HepG2 (cell line): ENCODE results near the gene BPIFB2. TPM values are rescaled to one million over a fixed set of nuclear protein-coding genes. Genes with fewer than 3 reads are reported as not detected.

Source experiments
- BRD4 ChIP-seq: sonication (generic); formaldehyde crosslinking; IDR thresholded peaks from 2 replicates; pipeline ENCODE4 v1.4.0; 2020; ENCODE audit warnings: missing genetic modification reagents
- FOSL1 ChIP-seq: sonication (generic); formaldehyde crosslinking; IDR thresholded peaks from 2 replicates; pipeline ENCODE4 v1.9.0; 2021; ENCODE audit warnings: missing genetic modification reagents, borderline replicate concordance
- GFI1 ChIP-seq: sonication (generic); formaldehyde crosslinking; IDR thresholded peaks from 2 replicates; pipeline ENCODE4 v1.5.0; 2020; ENCODE audit warnings: missing genetic modification reagents, mild to moderate bottlenecking, borderline replicate concordance
- IRX3 ChIP-seq: sonication (generic); formaldehyde crosslinking; IDR thresholded peaks from 2 replicates; pipeline ENCODE4 v1.8.1; 2023; ENCODE audit warnings: mild to moderate bottlenecking, low read depth, missing genetic modification reagents, borderline replicate concordance
- NKX3-1 ChIP-seq: sonication (generic); formaldehyde crosslinking; IDR thresholded peaks from 2 replicates; pipeline ENCODE4 v1.5.0; 2020; ENCODE audit warnings: missing genetic modification reagents
- U2AF1 ChIP-seq: fragments of 200-400 bp; formaldehyde crosslinking; optimal IDR thresholded peaks from 2 replicates; pipeline ENCODE3; 2017; ENCODE audit warnings: mild to moderate bottlenecking, low read depth, low read length
- ZEB1 ChIP-seq: IDR thresholded peaks from 2 replicates; pipeline ENCODE4 v1.6.1; 2012; ENCODE audit warnings: mild to moderate bottlenecking, low read depth, inconsistent platforms; ENCODE audit not compliant: insufficient replicate concordance
- ZFY ChIP-seq: sonication (generic); formaldehyde crosslinking; IDR thresholded peaks from 2 replicates; pipeline ENCODE4 v1.4.0; 2020; ENCODE audit warnings: missing genetic modification reagents
- ZNF607 ChIP-seq: sonication (generic); formaldehyde crosslinking; IDR thresholded peaks from 2 replicates; pipeline ENCODE4 v1.5.1; 2020; ENCODE audit warnings: missing genetic modification reagents, mild to moderate bottlenecking, borderline replicate concordance
- ZNF747 ChIP-seq: sonication (generic); formaldehyde crosslinking; IDR thresholded peaks from 2 replicates; pipeline ENCODE4 v1.8.1; 2023; ENCODE audit warnings: missing genetic modification reagents, mild to moderate bottlenecking, borderline replicate concordance
- ZNF75D ChIP-seq: sonication (generic); formaldehyde crosslinking; IDR thresholded peaks from 2 replicates; pipeline ENCODE4 v1.8.1; 2023; ENCODE audit warnings: missing genetic modification reagents, mild to moderate bottlenecking, borderline replicate concordance
- polyA plus RNA-seq, 8 experiments: library from polyadenylated mRNA; depleted of rRNA in 3 of 8; stranded (reverse) in 7 of 8; unstranded in 1 of 8; fragments of >200 nt; fragmentation: Illumina TruSeq in 4 of 8; extraction: Trizol in 4 of 8; gene quantifications; 2 replicates each; pipeline versions ENCODE4 v1.2.1 to v1.2.3, GENCODE V29; 2011 to 2016; ENCODE audit warnings: low read depth in 4 of 8, missing spikeins in 1 of 8, mixed read lengths in 1 of 8; ENCODE audit not compliant: insufficient read depth in 1 of 8
- total RNA-seq, 5 experiments: library from RNA; depleted of rRNA; stranded (reverse); fragments of >200 nt; fragmentation: Illumina TruSeq; extraction: Trizol; gene quantifications; 2 replicates each; pipeline ENCODE4 v1.2.3, GENCODE V29; 2016; ENCODE audit warnings: low read depth in 1 of 5
- TF ChIP-seq, protein P1 (sequence below): sonication (generic); formaldehyde crosslinking; IDR thresholded peaks from 2 replicates; pipeline ENCODE4 v1.4.0; 2020; ENCODE audit warnings: mild to moderate bottlenecking, missing genetic modification reagents, borderline replicate concordance
- TF ChIP-seq, protein P2 (sequence below): sonication (generic); formaldehyde crosslinking; IDR thresholded peaks from 2 replicates; pipeline ENCODE4 v1.4.0; 2020; ENCODE audit warnings: missing genetic modification reagents
- TF ChIP-seq, protein P3 (sequence below): sonication (generic); formaldehyde crosslinking; IDR thresholded peaks from 2 replicates; pipeline ENCODE4 v1.4.0; 2020; ENCODE audit warnings: missing genetic modification reagents
- TF ChIP-seq, protein P4 (sequence below): sonication (generic); formaldehyde crosslinking; conservative IDR thresholded peaks from 2 replicates; pipeline ENCODE4 v1.4.0; 2020; ENCODE audit warnings: missing genetic modification reagents

BPIFB2 gene
- total and polyA plus RNA-seq, 2 of the 13 experiments (the other 11 are each of a cell fraction or from before 2014, with no cell fraction given) = 54.5 to 902 TPM

DNA sequence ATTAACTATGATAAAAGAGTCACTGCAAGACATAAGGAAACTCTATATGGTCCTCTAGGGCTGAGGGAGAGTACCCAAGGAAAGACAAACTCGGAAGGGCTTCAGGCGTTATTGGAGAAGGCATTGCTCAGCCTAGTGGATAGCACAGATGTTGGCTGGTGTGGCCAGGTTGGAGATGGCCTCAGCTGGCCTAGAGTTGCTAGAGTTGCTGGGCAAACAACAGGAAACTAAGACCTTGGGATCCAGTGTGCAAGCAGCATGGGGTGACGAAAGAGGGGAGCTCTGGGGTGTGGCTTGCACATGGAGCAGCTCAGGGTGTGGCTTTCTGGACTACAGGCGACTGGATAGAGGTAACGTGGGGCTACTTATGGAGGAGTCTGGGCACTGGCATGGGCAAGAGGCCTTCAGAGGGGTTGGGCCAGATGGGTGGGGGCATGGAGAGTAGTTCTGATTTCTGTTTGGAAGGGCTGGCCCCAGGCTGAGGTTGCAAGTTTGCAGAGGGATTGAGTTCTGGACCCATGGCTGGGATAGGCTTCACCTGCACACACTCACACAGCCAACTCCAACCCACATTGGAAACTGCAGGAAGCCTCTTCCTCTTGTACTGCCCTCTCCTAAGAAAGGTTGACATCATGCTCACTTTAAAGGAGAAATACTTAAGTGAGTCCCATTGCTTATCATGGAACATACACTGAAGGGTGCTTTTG lies 18.7 kb downstream of the BPIFB2 start (continued):
- TF ChIP-seq, protein P1, sequence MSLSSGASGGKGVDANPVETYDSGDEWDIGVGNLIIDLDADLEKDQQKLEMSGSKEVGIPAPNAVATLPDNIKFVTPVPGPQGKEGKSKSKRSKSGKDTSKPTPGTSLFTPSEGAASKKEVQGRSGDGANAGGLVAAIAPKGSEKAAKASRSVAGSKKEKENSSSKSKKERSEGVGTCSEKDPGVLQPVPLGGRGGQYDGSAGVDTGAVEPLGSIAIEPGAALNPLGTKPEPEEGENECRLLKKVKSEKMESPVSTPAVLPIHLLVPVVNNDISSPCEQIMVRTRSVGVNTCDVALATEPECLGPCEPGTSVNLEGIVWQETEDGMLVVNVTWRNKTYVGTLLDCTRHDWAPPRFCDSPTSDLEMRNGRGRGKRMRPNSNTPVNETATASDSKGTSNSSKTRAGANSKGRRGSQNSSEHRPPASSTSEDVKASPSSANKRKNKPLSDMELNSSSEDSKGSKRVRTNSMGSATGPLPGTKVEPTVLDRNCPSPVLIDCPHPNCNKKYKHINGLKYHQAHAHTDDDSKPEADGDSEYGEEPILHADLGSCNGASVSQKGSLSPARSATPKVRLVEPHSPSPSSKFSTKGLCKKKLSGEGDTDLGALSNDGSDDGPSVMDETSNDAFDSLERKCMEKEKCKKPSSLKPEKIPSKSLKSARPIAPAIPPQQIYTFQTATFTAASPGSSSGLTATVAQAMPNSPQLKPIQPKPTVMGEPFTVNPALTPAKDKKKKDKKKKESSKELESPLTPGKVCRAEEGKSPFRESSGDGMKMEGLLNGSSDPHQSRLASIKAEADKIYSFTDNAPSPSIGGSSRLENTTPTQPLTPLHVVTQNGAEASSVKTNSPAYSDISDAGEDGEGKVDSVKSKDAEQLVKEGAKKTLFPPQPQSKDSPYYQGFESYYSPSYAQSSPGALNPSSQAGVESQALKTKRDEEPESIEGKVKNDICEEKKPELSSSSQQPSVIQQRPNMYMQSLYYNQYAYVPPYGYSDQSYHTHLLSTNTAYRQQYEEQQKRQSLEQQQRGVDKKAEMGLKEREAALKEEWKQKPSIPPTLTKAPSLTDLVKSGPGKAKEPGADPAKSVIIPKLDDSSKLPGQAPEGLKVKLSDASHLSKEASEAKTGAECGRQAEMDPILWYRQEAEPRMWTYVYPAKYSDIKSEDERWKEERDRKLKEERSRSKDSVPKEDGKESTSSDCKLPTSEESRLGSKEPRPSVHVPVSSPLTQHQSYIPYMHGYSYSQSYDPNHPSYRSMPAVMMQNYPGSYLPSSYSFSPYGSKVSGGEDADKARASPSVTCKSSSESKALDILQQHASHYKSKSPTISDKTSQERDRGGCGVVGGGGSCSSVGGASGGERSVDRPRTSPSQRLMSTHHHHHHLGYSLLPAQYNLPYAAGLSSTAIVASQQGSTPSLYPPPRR (CRISPR knock-in tag) = no peak
- TF ChIP-seq, protein P2, sequence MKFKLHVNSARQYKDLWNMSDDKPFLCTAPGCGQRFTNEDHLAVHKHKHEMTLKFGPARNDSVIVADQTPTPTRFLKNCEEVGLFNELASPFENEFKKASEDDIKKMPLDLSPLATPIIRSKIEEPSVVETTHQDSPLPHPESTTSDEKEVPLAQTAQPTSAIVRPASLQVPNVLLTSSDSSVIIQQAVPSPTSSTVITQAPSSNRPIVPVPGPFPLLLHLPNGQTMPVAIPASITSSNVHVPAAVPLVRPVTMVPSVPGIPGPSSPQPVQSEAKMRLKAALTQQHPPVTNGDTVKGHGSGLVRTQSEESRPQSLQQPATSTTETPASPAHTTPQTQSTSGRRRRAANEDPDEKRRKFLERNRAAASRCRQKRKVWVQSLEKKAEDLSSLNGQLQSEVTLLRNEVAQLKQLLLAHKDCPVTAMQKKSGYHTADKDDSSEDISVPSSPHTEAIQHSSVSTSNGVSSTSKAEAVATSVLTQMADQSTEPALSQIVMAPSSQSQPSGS (CRISPR knock-in tag) = no peak
- TF ChIP-seq ZEB1 (peak; percentile 13), ZNF747 (CRISPR knock-in tag) (no peak), IRX3 (CRISPR knock-in tag) (0 out of 2 replicates have a peak, but pooled peaks have one; percentile 60), FOSL1 (no peak), NKX3-1 (CRISPR knock-in tag) (no peak), U2AF1 (no peak), GFI1 (CRISPR knock-in tag) (no peak), ZFY (CRISPR knock-in tag) (no peak; the same call in 1 of the 2 replicates), ZNF75D (CRISPR knock-in tag) (no peak), ZNF607 (CRISPR knock-in tag) (no peak), BRD4 (CRISPR knock-in tag) (no peak)
- TF ChIP-seq, protein P3, sequence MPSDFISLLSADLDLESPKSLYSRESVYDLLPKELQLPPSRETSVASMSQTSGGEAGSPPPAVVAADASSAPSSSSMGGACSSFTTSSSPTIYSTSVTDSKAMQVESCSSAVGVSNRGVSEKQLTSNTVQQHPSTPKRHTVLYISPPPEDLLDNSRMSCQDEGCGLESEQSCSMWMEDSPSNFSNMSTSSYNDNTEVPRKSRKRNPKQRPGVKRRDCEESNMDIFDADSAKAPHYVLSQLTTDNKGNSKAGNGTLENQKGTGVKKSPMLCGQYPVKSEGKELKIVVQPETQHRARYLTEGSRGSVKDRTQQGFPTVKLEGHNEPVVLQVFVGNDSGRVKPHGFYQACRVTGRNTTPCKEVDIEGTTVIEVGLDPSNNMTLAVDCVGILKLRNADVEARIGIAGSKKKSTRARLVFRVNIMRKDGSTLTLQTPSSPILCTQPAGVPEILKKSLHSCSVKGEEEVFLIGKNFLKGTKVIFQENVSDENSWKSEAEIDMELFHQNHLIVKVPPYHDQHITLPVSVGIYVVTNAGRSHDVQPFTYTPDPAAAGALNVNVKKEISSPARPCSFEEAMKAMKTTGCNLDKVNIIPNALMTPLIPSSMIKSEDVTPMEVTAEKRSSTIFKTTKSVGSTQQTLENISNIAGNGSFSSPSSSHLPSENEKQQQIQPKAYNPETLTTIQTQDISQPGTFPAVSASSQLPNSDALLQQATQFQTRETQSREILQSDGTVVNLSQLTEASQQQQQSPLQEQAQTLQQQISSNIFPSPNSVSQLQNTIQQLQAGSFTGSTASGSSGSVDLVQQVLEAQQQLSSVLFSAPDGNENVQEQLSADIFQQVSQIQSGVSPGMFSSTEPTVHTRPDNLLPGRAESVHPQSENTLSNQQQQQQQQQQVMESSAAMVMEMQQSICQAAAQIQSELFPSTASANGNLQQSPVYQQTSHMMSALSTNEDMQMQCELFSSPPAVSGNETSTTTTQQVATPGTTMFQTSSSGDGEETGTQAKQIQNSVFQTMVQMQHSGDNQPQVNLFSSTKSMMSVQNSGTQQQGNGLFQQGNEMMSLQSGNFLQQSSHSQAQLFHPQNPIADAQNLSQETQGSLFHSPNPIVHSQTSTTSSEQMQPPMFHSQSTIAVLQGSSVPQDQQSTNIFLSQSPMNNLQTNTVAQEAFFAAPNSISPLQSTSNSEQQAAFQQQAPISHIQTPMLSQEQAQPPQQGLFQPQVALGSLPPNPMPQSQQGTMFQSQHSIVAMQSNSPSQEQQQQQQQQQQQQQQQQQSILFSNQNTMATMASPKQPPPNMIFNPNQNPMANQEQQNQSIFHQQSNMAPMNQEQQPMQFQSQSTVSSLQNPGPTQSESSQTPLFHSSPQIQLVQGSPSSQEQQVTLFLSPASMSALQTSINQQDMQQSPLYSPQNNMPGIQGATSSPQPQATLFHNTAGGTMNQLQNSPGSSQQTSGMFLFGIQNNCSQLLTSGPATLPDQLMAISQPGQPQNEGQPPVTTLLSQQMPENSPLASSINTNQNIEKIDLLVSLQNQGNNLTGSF (CRISPR knock-in tag) = no peak
- TF ChIP-seq, protein P4, sequence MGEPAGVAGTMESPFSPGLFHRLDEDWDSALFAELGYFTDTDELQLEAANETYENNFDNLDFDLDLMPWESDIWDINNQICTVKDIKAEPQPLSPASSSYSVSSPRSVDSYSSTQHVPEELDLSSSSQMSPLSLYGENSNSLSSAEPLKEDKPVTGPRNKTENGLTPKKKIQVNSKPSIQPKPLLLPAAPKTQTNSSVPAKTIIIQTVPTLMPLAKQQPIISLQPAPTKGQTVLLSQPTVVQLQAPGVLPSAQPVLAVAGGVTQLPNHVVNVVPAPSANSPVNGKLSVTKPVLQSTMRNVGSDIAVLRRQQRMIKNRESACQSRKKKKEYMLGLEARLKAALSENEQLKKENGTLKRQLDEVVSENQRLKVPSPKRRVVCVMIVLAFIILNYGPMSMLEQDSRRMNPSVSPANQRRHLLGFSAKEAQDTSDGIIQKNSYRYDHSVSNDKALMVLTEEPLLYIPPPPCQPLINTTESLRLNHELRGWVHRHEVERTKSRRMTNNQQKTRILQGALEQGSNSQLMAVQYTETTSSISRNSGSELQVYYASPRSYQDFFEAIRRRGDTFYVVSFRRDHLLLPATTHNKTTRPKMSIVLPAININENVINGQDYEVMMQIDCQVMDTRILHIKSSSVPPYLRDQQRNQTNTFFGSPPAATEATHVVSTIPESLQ (CRISPR knock-in tag) = no peak
